ENCODE measurements around the gene DMWD. TPM values are rescaled to one million over a fixed set of nuclear protein-coding genes. Genes with fewer than 3 reads are reported as not detected.

Gene DMWD
- total RNA-seq, 2 donors from 2014 or later, result 19.7 to 20.4 TPM

- ATAC-seq (no peak), DNase-seq (no peak)
- peaks cover 16% of the 10 kb centered on the region for H3K4me1 ChIP-seq
- H3K36me3 ChIP-seq (replicated peaks in 1 of 2; ENCODE audit: insufficient read depth in 1 of 2, low read depth in 2 of 2), result peaks cover 0 to 5% of the 10 kb centered on the region in 2 donors
- intact Hi-C loops (cut with DNase I), result no loop called here
- WGBS, 2 donors, result 26 to 35% methylated on average over 3 of the region's 3 CpGs
- TF ChIP-seq CTCF (IDR thresholded peaks at IDR 0.05) (no peak), POLR2A (IDR thresholded peaks at IDR 0.05) (no peak)
- peak overlapping the region in 1 of 4 donors; percentile 62 for H3K27ac ChIP-seq
- H3K9me3 ChIP-seq, result no peaks in the 10 kb centered on the region
- H3K27me3 ChIP-seq, result no peaks in the 10 kb centered on the region
- H3K4me3 ChIP-seq, result no peak overlapping the region
Measured at GRCh38 chr19:45793178-45793564, 526 bp upstream of the DMWD start.

- ATAC-seq (no peak), DNase-seq (no peak)
- intact Hi-C loops (cut with DNase I), result no loop called here
- Histone ChIP-seq H3K4me1 (peaks cover 16% of the 10 kb centered on the region), H3K4me3 (peak overlapping the region; percentile 25 to 51), H3K27me3 (no peaks in the 10 kb centered on the region), H3K27ac (peak overlapping the region in 3 of 4 donors; percentile 37 to 62 (median 58)), H3K9me3 (no peaks in the 10 kb centered on the region), H3K36me3 (replicated peaks in 1 of 2; ENCODE audit: insufficient read depth in 1 of 2, low read depth in 2 of 2) (peaks cover 0 to 7% of the 10 kb centered on the region in 2 donors)
- WGBS, 2 donors, result 8 to 19% methylated on average over 10 to 29 of the region's 31 CpGs
- no peak for TF ChIP-seq POLR2A (IDR thresholded peaks at IDR 0.05)
- TF ChIP-seq CTCF (IDR thresholded peaks at IDR 0.05), result no peak
Measured at GRCh38 chr19:45791744-45792469, 738 bp downstream of the DMWD start.

GRCh38 chr19:45790942-45791341 lies 1.7 kb downstream of the DMWD start:
- ATAC-seq (no peak), DNase-seq (peak in 1 of 4 donors; percentile 36)
- peaks cover 16% of the 10 kb centered on the region for H3K4me1 ChIP-seq
- no peak for TF ChIP-seq POLR2A (IDR thresholded peaks at IDR 0.05)
- no peak for TF ChIP-seq CTCF (IDR thresholded peaks at IDR 0.05)
- WGBS, 2 donors, result 80 to 90% methylated on average over 8 of the region's 8 CpGs
- no peak overlapping the region for H3K4me3 ChIP-seq
- H3K27ac ChIP-seq, result no peak overlapping the region
- H3K36me3 ChIP-seq (replicated peaks in 1 of 2; ENCODE audit: insufficient read depth in 1 of 2, low read depth in 2 of 2), result peaks cover 0 to 7% of the 10 kb centered on the region in 2 donors
- no peaks in the 10 kb centered on the region for H3K9me3 ChIP-seq
- intact Hi-C loops (cut with DNase I), result no loop called here
- no peaks in the 10 kb centered on the region for H3K27me3 ChIP-seq

GRCh38 chr19:45789035-45789786 lies 3.4 kb downstream of the DMWD start:
- no peak overlapping the region for H3K4me3 ChIP-seq
- H3K27me3 ChIP-seq, result no peaks in the 10 kb centered on the region
- DNase-seq (no peak), ATAC-seq (no peak)
- peaks cover 16% of the 10 kb centered on the region for H3K4me1 ChIP-seq
- TF ChIP-seq CTCF (IDR thresholded peaks at IDR 0.05) (no peak), POLR2A (IDR thresholded peaks at IDR 0.05) (no peak)
- intact Hi-C loops (cut with DNase I), result no loop called here
- WGBS, 2 donors, result 86 to 94% methylated on average over 10 to 15 of the region's 15 CpGs
- no peaks in the 10 kb centered on the region for H3K9me3 ChIP-seq
- no peak overlapping the region for H3K27ac ChIP-seq
- H3K36me3 ChIP-seq (replicated peaks in 1 of 2; ENCODE audit: insufficient read depth in 1 of 2, low read depth in 2 of 2), result peaks cover 0 to 7% of the 10 kb centered on the region in 2 donors
